Activated CD8-positive, alpha-beta T cell treated with anti-CD3 and anti-CD28 coated beads, Interleukin-2, amount 10 ng/mL, durations not matched to agents 7 days and 5 days (primary cell): ENCODE results near the gene MAGEA9B. TPM values are rescaled to one million over a fixed set of nuclear protein-coding genes. Genes with fewer than 3 reads are reported as not detected.
"Not testable (repeated sequence)": the region's sequence is repeated elsewhere in the genome, so short reads cannot be mapped to it uniquely, and the experiment has no call there.

Source experiments
- ATAC-seq: fragments of 150-1000 bp; cut with Tn5 transposase; one replicate; pipeline ENCODE4 v1.10.0; 2021; ENCODE audit warnings: moderate library complexity
- CTCF ChIA-PET: fragments of 350-600 bp; sonication (Branson Sonifier 250); formaldehyde crosslinking; loops from one replicate; lab custom pipeline; 2021; ENCODE audit warnings: antibody characterized with exemption; lab: Charles Lee
- POLR2A ChIA-PET: fragments of 350-600 bp; sonication (Branson Sonifier 250); formaldehyde crosslinking; loops from one replicate; lab custom pipeline; 2021; ENCODE audit warnings: antibody characterized with exemption; lab: Charles Lee
- DNase-seq: peaks from one replicate; pipeline ENCODE4 v3.0.0-alpha.2; 2020
- H3K27ac Mint-ChIP-seq: one replicate; pipeline ENCODE4 v1.8.0; 2021; ENCODE audit warnings: mild to moderate bottlenecking, mixed read lengths
- H3K27me3 Mint-ChIP-seq: one replicate; pipeline ENCODE4 v1.8.0; 2021; ENCODE audit warnings: low read depth, mixed read lengths
- H3K36me3 Mint-ChIP-seq: one replicate; pipeline ENCODE4 v1.8.0; 2021; ENCODE audit warnings: low read depth, mixed read lengths
- H3K4me1 Mint-ChIP-seq: one replicate; pipeline ENCODE4 v1.8.0; 2021; ENCODE audit warnings: low read depth, mixed read lengths
- H3K4me3 Mint-ChIP-seq: one replicate; pipeline ENCODE4 v1.8.0; 2021; ENCODE audit warnings: mild to moderate bottlenecking, mixed read lengths
- H3K9me3 Mint-ChIP-seq: one replicate; pipeline ENCODE4 v1.8.0; 2022; ENCODE audit warnings: mixed read lengths; ENCODE audit not compliant: insufficient read depth
- total RNA-seq, 2 experiments: library from RNA; stranded (reverse); gene quantifications; one replicate each; pipeline ENCODE4 v1.2.3, GENCODE V29; 2021

Gene MAGEA9B
- total RNA-seq, 2 experiments from 2014 or later = not detected

DNA sequence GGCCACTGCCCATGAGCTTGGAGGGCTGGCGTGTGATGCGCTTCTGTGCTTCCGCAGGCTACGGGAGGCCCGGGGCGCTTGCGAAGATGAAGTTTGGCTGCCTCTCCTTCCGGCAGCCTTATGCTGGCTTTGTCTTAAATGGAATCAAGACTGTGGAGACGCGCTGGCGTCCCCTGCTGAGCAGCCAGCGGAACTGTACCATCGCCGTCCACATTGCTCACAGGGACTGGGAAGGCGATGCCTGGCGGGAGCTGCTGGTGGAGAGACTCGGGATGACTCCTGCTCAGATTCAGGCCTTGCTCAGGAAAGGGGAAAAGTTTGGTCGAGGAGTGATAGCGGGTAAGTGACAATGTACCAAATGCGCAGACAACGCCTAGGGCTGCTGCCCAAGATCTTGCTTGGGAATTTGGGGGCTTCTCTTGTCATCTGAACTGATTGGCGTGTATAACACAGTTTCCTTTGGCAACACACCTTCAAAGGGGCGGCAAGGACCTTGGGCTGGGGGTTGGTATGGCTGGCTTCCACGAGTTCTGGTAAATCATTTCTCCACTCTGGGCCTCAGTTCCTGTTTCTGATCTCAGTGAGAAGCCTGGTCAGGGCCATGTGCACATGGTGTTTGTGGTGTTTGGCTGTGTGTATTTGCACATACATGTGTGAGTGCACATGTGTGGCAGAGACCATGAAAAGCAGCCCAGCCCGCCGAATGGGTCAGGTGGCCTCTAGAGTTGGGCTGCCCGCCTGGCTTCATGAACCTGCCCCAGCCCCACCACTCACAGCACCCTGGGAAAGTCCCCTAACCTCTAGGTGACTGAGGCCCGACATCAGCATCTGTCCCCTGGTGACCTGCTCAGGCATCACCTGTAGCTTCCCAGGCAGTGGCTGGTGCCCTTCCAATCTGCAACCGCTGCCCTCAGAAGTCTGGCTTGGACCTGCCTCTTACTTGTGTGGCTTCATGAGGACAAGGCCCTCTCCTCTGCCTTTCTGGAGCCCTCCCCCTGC, 41.4 kb downstream of the MAGEA9B start:
- H3K27ac Mint-ChIP-seq, H3K36me3 Mint-ChIP-seq, H3K4me1 Mint-ChIP-seq, ATAC-seq, CTCF ChIA-PET, H3K4me3 Mint-ChIP-seq, POLR2A ChIA-PET, H3K27me3 Mint-ChIP-seq, H3K9me3 Mint-ChIP-seq, DNase-seq: not testable (repeated sequence)

DNA sequence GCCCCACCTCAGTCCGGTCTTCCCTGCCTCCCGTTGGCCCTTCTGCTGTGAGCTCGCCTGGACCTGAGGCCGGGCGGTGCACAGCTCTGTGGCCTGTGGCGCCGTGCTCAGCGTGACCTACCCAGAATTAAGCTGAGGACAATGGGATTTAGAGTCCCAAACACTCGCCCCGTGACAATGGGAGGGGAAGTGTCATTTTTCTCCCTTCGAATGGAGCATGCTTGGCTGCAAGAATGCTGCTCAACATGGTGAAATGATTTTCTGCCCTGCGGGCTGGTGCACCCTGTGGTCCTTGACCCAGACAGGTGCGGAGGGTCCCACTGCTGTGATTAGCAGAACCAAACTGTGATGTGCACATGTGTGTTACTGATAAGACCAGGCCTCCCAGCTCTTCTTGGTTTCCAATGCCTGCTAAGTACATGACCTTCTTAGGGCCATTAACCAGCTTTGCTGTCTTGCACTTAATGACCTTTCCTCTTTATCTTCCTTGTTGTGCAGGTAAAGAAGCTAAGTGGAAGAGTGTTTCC, 45.7 kb downstream of the MAGEA9B start:
- POLR2A ChIA-PET = interaction anchor here (1.6 kb wide), 1 partner anchor 17 kb away, joined by 3 read pairs; no protein-coding TSS in a partner anchor
- Mint-ChIP-seq H3K4me3 (peak overlapping the region; percentile 83), H3K4me1 (peaks cover 10% of the 10 kb centered on the region), H3K36me3 (peaks cover 3% of the 10 kb centered on the region), H3K9me3 (no peaks in the 10 kb centered on the region), H3K27ac (peak overlapping the region; percentile 97), H3K27me3 (no peaks in the 10 kb centered on the region)
- CTCF ChIA-PET = interaction anchor here (3.5 kb wide), 1 partner anchor 29 kb away, joined by 23 read pairs; no protein-coding TSS in a partner anchor
- ATAC-seq (no peak), DNase-seq (no peak)

DNA sequence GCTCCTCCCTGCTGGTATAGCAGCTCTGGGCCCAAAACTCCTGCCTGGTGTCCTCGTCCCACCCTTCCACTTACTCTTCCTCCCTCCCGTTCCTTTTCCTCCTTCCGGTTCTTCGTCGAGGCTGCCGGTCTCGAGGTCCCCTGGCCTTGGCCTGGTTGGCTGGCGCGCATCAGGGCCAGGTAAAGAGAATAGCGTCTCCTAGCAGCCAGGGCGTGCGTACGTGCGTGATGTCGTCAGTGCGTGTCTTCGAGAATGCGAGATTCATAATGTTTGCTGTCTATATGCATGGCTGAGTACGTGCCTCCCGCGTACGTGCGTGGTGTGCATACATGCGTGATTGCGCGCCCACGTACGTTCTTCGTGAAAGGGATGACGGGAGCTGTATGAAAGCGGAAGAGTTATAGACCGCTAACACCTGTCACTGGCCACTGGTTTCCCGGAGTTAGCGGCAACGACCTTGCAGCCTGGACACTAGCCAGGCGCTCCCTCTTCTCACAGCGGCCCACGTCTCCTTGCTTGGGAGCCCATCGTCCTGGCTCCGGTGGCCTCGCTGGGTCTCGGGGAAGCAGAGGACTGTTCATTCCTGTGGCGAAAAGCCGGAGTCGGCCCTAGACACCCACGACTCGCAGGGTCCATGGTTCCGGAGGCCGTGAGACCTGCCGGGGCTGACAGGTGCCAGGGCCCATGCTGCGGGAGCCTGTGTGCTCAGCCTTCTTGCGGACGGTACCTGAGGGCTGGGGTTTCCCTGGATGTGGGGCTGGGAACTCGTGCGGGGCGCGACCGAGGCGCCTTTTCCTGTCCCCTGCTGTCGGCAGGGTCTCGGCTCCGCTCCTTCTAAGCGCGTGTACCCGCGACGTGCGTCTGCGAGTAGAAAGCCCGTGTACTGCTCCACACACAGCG, 46.4 kb downstream of the MAGEA9B start, which contains the start of gene EOLA1:
TSS of gene EOLA1 (plus strand) at position 392 of the 900 bp plus-strand sequence. CDS start 4,619 bp downstream, outside the sequence.
- Mint-ChIP-seq H3K27ac (peak within 1 kb of the TSS; percentile 97), H3K9me3 (no peaks in the 10 kb centered on the region), H3K4me3 (peak within 1 kb of the TSS; percentile 83), H3K4me1 (peaks cover 10% of the 10 kb centered on the region), H3K36me3 (peaks cover 3% of the 10 kb centered on the region), H3K27me3 (no peaks in the 10 kb centered on the region)
- ChIA-PET CTCF (interaction anchor here (0.7 to 3.5 kb wide), 5 partner anchors 13 to 38 kb away, joined by 3 to 23 read pairs (median 5); no protein-coding TSS in a partner anchor), POLR2A (interaction anchor here (1.6 to 2.3 kb wide), 3 partner anchors 17 to 398 kb away, joined by 3 to 15 read pairs (median 11); partner anchors contain the start of genes EOLA2 and IDS)
- ATAC-seq = peak; percentile 70
- DNase-seq = peak; percentile 93

DNA sequence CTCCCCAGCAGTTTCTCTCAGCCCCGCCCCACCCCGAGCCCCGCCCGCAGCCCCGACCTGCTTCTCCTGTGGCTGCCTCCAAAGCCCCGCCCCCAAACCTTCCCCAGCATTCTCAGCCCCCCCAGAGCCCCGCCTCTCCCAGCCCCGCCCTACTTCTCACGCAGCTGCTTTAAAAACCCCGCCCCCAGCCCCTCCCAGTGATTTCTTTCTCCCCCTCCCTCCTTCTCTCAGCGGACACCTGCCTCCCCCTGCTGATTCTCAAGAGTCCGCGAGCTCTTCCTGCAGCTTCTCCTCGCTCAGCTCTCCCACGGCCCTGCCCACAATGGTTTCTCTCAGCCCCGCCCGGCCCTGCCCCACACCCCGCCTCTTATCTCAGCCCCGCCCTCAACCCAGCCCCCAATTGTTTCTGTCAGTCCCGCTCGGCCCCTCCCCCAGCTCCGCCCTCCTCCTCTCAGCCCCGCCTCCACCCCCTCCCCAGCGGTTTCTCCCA, 47.1 kb downstream of the MAGEA9B start:
- Mint-ChIP-seq H3K27me3 (no peaks in the 10 kb centered on the region), H3K27ac (peak overlapping the region; percentile 97), H3K4me1 (peaks cover 10% of the 10 kb centered on the region), H3K9me3 (no peaks in the 10 kb centered on the region), H3K36me3 (peaks cover 3% of the 10 kb centered on the region), H3K4me3 (peak overlapping the region; percentile 83)
- ATAC-seq (peak; percentile 47), DNase-seq (peak; percentile 93)
- ChIA-PET CTCF (interaction anchor here (0.7 to 3.5 kb wide), 6 partner anchors 12 to 398 kb away, joined by 3 to 23 read pairs (median 4); partner anchors contain the start of gene EOLA2), POLR2A (interaction anchor here (1.7 to 2.3 kb wide), 2 partner anchors 35 to 399 kb away, joined by 11 to 15 read pairs; partner anchors contain the start of genes EOLA2 and IDS)

DNA sequence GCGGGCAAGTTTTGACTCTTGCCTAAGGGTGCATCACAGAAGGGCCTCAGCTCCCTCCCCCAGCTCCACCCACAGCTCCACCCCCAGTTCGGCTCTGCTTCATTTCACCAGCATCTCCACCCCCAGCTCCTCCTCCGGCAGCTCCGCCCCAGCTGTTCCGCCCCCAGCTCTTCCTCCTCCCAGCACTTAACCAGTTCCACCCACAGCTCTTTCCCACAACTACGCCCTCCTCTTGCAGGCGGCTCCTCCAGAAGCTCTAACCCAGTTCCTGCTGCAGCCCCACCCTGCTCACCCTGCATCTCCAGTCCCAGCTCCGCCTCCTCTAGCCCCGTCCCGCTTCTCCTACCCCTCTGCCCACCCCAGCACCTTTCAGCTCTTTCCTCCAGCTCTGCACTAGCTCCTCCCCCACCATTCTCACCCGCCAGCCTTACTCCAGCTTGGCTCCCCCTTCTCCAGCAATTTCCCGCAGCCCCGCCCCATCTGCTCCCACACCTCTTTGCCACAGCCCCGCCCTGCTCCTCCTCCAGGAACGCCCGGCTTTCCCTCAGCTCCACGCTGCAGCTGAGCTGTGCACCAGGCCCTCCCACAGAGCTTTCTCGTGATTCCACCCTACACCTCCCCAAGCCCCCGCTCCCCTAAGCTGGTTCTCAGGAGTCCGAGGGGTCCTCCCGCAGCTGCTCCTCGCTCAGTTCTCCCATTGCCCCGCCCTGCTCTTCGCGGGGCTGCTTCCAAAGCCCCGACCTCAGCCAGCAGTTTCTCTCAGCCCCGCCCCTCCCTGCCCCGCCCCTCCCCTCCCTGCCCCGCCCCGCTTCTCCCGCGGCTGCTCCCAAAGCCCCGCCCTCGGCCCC, 47.8 kb downstream of the MAGEA9B start:
- peaks cover 8% of the 10 kb centered on the region for H3K4me1 Mint-ChIP-seq
- CTCF ChIA-PET = interaction anchor here (1.3 to 3.5 kb wide), 4 partner anchors 11 to 399 kb away, joined by 3 to 23 read pairs (median 10); partner anchors contain the start of gene EOLA2

GRCh38 chrX:149537474-149537873, 49.8 kb downstream of the MAGEA9B start:
- ATAC-seq, H3K36me3 Mint-ChIP-seq, H3K27me3 Mint-ChIP-seq, POLR2A ChIA-PET, H3K9me3 Mint-ChIP-seq, DNase-seq, H3K4me3 Mint-ChIP-seq, H3K4me1 Mint-ChIP-seq, CTCF ChIA-PET, H3K27ac Mint-ChIP-seq: not testable (repeated sequence)

More for the DNA sequence above, 47.8 kb downstream of the MAGEA9B start:
- POLR2A ChIA-PET = interaction anchor here (0.8 to 2.3 kb wide), 3 partner anchors 12 to 399 kb away, joined by 3 to 15 read pairs (median 11); partner anchors contain the start of genes EOLA2 and IDS
- DNase-seq (peak; percentile 94), ATAC-seq (peak; percentile 67)
- no peaks in the 10 kb centered on the region for H3K27me3 Mint-ChIP-seq
- peak overlapping the region; percentile 93 for H3K27ac Mint-ChIP-seq
- H3K36me3 Mint-ChIP-seq = no peaks in the 10 kb centered on the region
- peak overlapping the region; percentile 74 for H3K4me3 Mint-ChIP-seq
- no peaks in the 10 kb centered on the region for H3K9me3 Mint-ChIP-seq

- POLR2A ChIA-PET, CTCF ChIA-PET: not testable (repeated sequence)
Measured at GRCh38 chrX:149534926-149535602, 52.2 kb downstream of the MAGEA9B start.

GRCh38 chrX:149533999-149534398, 53.3 kb downstream of the MAGEA9B start:
- H3K36me3 Mint-ChIP-seq, H3K27me3 Mint-ChIP-seq, H3K9me3 Mint-ChIP-seq, H3K27ac Mint-ChIP-seq, H3K4me3 Mint-ChIP-seq, H3K4me1 Mint-ChIP-seq, CTCF ChIA-PET, ATAC-seq, POLR2A ChIA-PET, DNase-seq: not testable (repeated sequence)

More at GRCh38 chrX:149534926-149535602, 52.2 kb downstream of the MAGEA9B start:
- not testable (repeated sequence) for H3K9me3 Mint-ChIP-seq, H3K36me3 Mint-ChIP-seq, H3K27ac Mint-ChIP-seq, H3K27me3 Mint-ChIP-seq, H3K4me3 Mint-ChIP-seq, DNase-seq, H3K4me1 Mint-ChIP-seq, ATAC-seq

DNA sequence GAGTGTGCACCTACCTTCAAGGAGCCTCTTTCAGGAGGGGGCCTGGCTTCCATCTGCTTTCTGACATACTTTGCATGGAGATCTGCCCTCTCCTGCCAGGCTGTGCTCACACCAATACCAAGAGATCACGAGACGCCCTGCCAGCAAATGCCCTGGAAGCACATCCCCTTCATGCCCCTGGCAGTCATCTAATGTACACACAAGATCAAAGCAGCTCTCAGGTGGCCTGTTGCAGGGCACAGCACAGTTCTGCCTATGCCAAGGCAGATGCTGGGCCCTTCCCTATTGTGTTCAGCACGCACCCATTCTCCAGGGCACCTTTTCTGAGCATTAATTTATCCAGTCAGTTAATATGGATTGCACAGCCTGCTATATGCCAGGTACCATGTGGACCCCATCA, 54.4 kb downstream of the MAGEA9B start:
- POLR2A ChIA-PET = not testable (repeated sequence)

More for the DNA sequence above, 54.4 kb downstream of the MAGEA9B start:
- ATAC-seq, CTCF ChIA-PET, DNase-seq, H3K4me3 Mint-ChIP-seq, H3K27ac Mint-ChIP-seq, H3K36me3 Mint-ChIP-seq, H3K4me1 Mint-ChIP-seq, H3K27me3 Mint-ChIP-seq, H3K9me3 Mint-ChIP-seq: not testable (repeated sequence)
